ENCODE data around the gene FRMD4A. TPM values are rescaled to one million over a fixed set of nuclear protein-coding genes. Genes with fewer than 3 reads are reported as not detected.

The FRMD4A gene
- total and polyA plus RNA-seq, 2 experiments from 2014 or later = 3.7 to 12.6 TPM

- TF ChIP-seq, protein P1, sequence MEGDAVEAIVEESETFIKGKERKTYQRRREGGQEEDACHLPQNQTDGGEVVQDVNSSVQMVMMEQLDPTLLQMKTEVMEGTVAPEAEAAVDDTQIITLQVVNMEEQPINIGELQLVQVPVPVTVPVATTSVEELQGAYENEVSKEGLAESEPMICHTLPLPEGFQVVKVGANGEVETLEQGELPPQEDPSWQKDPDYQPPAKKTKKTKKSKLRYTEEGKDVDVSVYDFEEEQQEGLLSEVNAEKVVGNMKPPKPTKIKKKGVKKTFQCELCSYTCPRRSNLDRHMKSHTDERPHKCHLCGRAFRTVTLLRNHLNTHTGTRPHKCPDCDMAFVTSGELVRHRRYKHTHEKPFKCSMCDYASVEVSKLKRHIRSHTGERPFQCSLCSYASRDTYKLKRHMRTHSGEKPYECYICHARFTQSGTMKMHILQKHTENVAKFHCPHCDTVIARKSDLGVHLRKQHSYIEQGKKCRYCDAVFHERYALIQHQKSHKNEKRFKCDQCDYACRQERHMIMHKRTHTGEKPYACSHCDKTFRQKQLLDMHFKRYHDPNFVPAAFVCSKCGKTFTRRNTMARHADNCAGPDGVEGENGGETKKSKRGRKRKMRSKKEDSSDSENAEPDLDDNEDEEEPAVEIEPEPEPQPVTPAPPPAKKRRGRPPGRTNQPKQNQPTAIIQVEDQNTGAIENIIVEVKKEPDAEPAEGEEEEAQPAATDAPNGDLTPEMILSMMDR (IDR thresholded peaks at IDR 0.05; ENCODE audit: low read depth, low read length) = no peak
- Histone ChIP-seq H3K9me3 (ENCODE audit: low read depth) (no peaks in the 10 kb centered on the region), H3K27me3 (no peaks in the 10 kb centered on the region), H3K4me1 (ENCODE audit: low read depth) (no peaks in the 10 kb centered on the region), H3K27ac (no peak overlapping the region), H3K4me3 (no peak overlapping the region), H3K36me3 (no peaks in the 10 kb centered on the region)
- no peak for DNase-seq (ENCODE audit: low read depth in 1 of 2, low spot score in 1 of 2)
Measured at GRCh38 chr10:13720699-13721098, 610.0 kb downstream of the FRMD4A start.

- TF ChIP-seq, protein P1 (IDR thresholded peaks at IDR 0.05; ENCODE audit: low read depth, low read length) = no peak
- H3K36me3 ChIP-seq = no peaks in the 10 kb centered on the region
- no peaks in the 10 kb centered on the region for H3K27me3 ChIP-seq
- H3K9me3 ChIP-seq (ENCODE audit: low read depth) = no peaks in the 10 kb centered on the region
- no peak overlapping the region for H3K27ac ChIP-seq
- no peak for DNase-seq (ENCODE audit: low read depth in 1 of 2, low spot score in 1 of 2)
- no peaks in the 10 kb centered on the region for H3K4me1 ChIP-seq (ENCODE audit: low read depth)
- H3K4me3 ChIP-seq = no peak overlapping the region
Measured at GRCh38 chr10:13719425-13719824, 611.3 kb downstream of the FRMD4A start.

- Histone ChIP-seq H3K36me3 (no peaks in the 10 kb centered on the region), H3K27me3 (no peaks in the 10 kb centered on the region), H3K4me3 (no peak overlapping the region), H3K4me1 (ENCODE audit: low read depth) (no peaks in the 10 kb centered on the region), H3K27ac (no peak overlapping the region), H3K9me3 (ENCODE audit: low read depth) (no peaks in the 10 kb centered on the region)
- TF ChIP-seq, protein P1 (IDR thresholded peaks at IDR 0.05; ENCODE audit: low read depth, low read length) = no peak
- DNase-seq (ENCODE audit: low read depth in 1 of 2, low spot score in 1 of 2) = no peak
Measured at GRCh38 chr10:13718820-13719219, 611.9 kb downstream of the FRMD4A start.

GRCh38 chr10:13717936-13718772 lies 612.6 kb downstream of the FRMD4A start:
- H3K9me3 ChIP-seq (ENCODE audit: low read depth) = no peaks in the 10 kb centered on the region
- H3K36me3 ChIP-seq = no peaks in the 10 kb centered on the region
- no peaks in the 10 kb centered on the region for H3K4me1 ChIP-seq (ENCODE audit: low read depth)
- peak in 1 of 2 donors; percentile 97 for DNase-seq (ENCODE audit: low read depth in 1 of 2, low spot score in 1 of 2)
- H3K27ac ChIP-seq = no peak overlapping the region
- H3K4me3 ChIP-seq = no peak overlapping the region
- no peaks in the 10 kb centered on the region for H3K27me3 ChIP-seq
- TF ChIP-seq, protein P1 (IDR thresholded peaks at IDR 0.05; ENCODE audit: low read depth, low read length) = no peak

DNA sequence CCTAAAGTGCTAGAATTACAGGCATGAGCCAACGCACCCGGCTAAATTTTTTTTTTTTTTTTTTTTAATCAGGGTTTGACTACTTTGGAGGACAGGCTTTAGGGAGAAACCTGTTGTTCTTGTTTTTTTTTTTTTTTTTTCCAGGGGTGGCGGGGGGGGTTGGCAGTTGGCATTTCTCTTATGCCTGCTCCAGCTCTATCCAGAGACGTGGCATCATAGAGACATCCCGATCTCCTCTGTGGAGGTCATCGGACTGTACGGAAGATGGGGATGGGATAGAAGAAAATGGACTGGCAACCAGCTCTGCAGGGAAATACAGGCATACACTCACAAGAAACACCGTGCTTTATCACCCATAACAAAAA lies 613.2 kb downstream of the FRMD4A start:
- H3K4me1 ChIP-seq (ENCODE audit: low read depth) = no peaks in the 10 kb centered on the region
- H3K4me3 ChIP-seq = no peak overlapping the region
- no peaks in the 10 kb centered on the region for H3K9me3 ChIP-seq (ENCODE audit: low read depth)
- no peaks in the 10 kb centered on the region for H3K27me3 ChIP-seq
- DNase-seq (ENCODE audit: low read depth in 1 of 2, low spot score in 1 of 2) = no peak
- no peak overlapping the region for H3K27ac ChIP-seq
- no peaks in the 10 kb centered on the region for H3K36me3 ChIP-seq
- TF ChIP-seq, protein P1 (IDR thresholded peaks at IDR 0.05; ENCODE audit: low read depth, low read length) = no peak
